Endothelial cell of umbilical vein (primary cell): Measurements from ENCODE around the gene TSEN54. TPM values are rescaled to one million over a fixed set of nuclear protein-coding genes. Genes with fewer than 3 reads are reported as not detected.

ENCODE experiments used
- BruUV-seq: library from RNA; stranded (reverse); fragments of 400-500 nt; replicated peaks from 2 replicates; lab custom pipeline; 2021; lab: Mats Ljungman, UMichigan
- CTCF ChIA-PET: fragments of 300-600, 350-600 bp; sonication (Branson Sonifier 250); formaldehyde crosslinking; loops from one replicate; lab custom pipeline; 2021; ENCODE audit warnings: antibody characterized with exemption, inconsistent platforms; lab: Charles Lee
- POLR2A ChIA-PET: fragments of 300-600, 350-600 bp; sonication (Branson Sonifier 250); formaldehyde crosslinking; loops from one replicate; lab custom pipeline; 2021; ENCODE audit warnings: antibody characterized with exemption, inconsistent platforms; lab: Charles Lee
- DNase-seq: peaks from one replicate; pipeline ENCODE4 v3.0.0-alpha.2; 2011; ENCODE audit warnings: low read depth, low spot score
- FAIRE-seq: peaks from 2 replicates; lab custom pipeline; 2011; peaks lifted over from hg19 to GRCh38; lab: Jason Lieb, UNC
- H2AFZ ChIP-seq: 2 replicates; pipeline ENCODE4 v1.6.0; 2012; ENCODE audit warnings: low read depth, low read length, control low read depth, inconsistent platforms
- H3K27ac ChIP-seq: 2 replicates; pipeline ENCODE4 v1.5.1; 2011; ENCODE audit warnings: low read depth, mild to moderate bottlenecking, control low read depth, low read length, moderate library complexity; ENCODE audit not compliant: insufficient read depth
- H3K27me3 ChIP-seq, 2 experiments: 2 replicates each; pipeline versions ENCODE4 v1.6.0 to v1.6.1; 2011; ENCODE audit warnings: low read length in 2 of 2, mixed read lengths in 1 of 2; ENCODE audit not compliant: control insufficient read depth in 2 of 2, insufficient read depth in 2 of 2
- H3K36me3 ChIP-seq, 2 experiments: 2 replicates in 1 of 2; 3 replicates in 1 of 2; pipeline ENCODE4 v1.5.1; 2011; ENCODE audit warnings: low read length in 2 of 2, mild to moderate bottlenecking in 1 of 2, moderate library complexity in 1 of 2; ENCODE audit not compliant: control insufficient read depth in 2 of 2, insufficient read depth in 2 of 2; ENCODE audit errors: extremely low read depth in 1 of 2
- H3K4me1 ChIP-seq: 3 replicates; pipeline ENCODE4 v1.5.1; 2011; ENCODE audit warnings: mild to moderate bottlenecking, low read length; ENCODE audit not compliant: control insufficient read depth, insufficient read depth; ENCODE audit errors: extremely low read depth
- H3K4me2 ChIP-seq: 2 replicates; pipeline ENCODE4 v1.6.1; 2011; ENCODE audit warnings: low read length, control low read depth, mixed read lengths; ENCODE audit not compliant: insufficient read depth
- H3K4me3 ChIP-seq, 3 experiments: fragments of 200-600 bp in 1 of 3; sonication (generic), shearing (Covaris generic) in 1 of 3; replicated peaks in 1 of 3; 2 replicates each; pipeline ENCODE4 v1.5.1; 2011 to 2016; ENCODE audit warnings: control low read depth in 3 of 3, low read length in 3 of 3, mild to moderate bottlenecking in 2 of 3, inconsistent platforms in 1 of 3, low read depth in 1 of 3, moderate library complexity in 1 of 3; ENCODE audit not compliant: insufficient read depth in 1 of 3
- H3K79me2 ChIP-seq: 2 replicates; pipeline ENCODE4 v1.6.0; 2012; ENCODE audit warnings: low read length, inconsistent platforms; ENCODE audit not compliant: control insufficient read depth, insufficient read depth
- H3K9ac ChIP-seq: replicated peaks from 2 replicates; pipeline ENCODE3; 2011; ENCODE audit warnings: low read length, control low read depth; ENCODE audit not compliant: insufficient read depth; ENCODE audit errors: extremely low read depth
- H3K9me1 ChIP-seq: replicated peaks from 3 replicates; pipeline ENCODE4 v1.6.0; 2011; ENCODE audit warnings: mild to moderate bottlenecking, low read length; ENCODE audit not compliant: control insufficient read depth, insufficient read depth; ENCODE audit errors: extremely low read depth
- H3K9me3 ChIP-seq: replicated peaks from 2 replicates; pipeline ENCODE4 v1.5.1; 2012; ENCODE audit warnings: low read length, inconsistent platforms; ENCODE audit not compliant: control insufficient read depth, insufficient read depth
- H4K20me1 ChIP-seq: replicated peaks from 2 replicates; pipeline ENCODE3; 2011; ENCODE audit warnings: mild to moderate bottlenecking, low read length; ENCODE audit not compliant: control insufficient read depth, insufficient read depth; ENCODE audit errors: extremely low read depth
- EZH2 ChIP-seq: IDR thresholded peaks from 2 replicates; pipeline ENCODE4 v1.6.1; 2012; ENCODE audit warnings: borderline replicate concordance, low read depth, mild to moderate bottlenecking, moderate library complexity, low read length, inconsistent platforms; ENCODE audit not compliant: severe bottlenecking
- FOS ChIP-seq: IDR thresholded peaks from 2 replicates; pipeline ENCODE4 v1.6.1; 2011; ENCODE audit warnings: mild to moderate bottlenecking, low read length, moderate library complexity, borderline replicate concordance; ENCODE audit not compliant: insufficient read depth
- GATA2 ChIP-seq: IDR thresholded peaks from 2 replicates; pipeline ENCODE4 v1.7.0; 2011; ENCODE audit warnings: low read depth, mild to moderate bottlenecking, moderate library complexity, mixed read lengths, low read length; ENCODE audit not compliant: insufficient read length, insufficient read depth
- JUN ChIP-seq: IDR thresholded peaks from 2 replicates; pipeline ENCODE4 v1.6.1; 2011; ENCODE audit warnings: borderline replicate concordance, low read depth; ENCODE audit not compliant: insufficient read length, insufficient read depth
- MYC ChIP-seq: IDR thresholded peaks from one replicate; pipeline ENCODE4 v1.6.1; 2011; ENCODE audit warnings: mild to moderate bottlenecking, low read depth, low read length
- POLR2A ChIP-seq: IDR thresholded peaks from 2 replicates; pipeline ENCODE4 v1.6.1; 2012; ENCODE audit warnings: low read depth, mild to moderate bottlenecking, control low read depth, low read length
- POLR2AphosphoS5 ChIP-seq: IDR thresholded peaks from 2 replicates; pipeline ENCODE4 v1.6.1; 2012; ENCODE audit warnings: low read depth, mild to moderate bottlenecking, control low read depth, low read length, moderate library complexity; ENCODE audit not compliant: insufficient read depth
- dilution Hi-C: fragments of 300-500 bp; cut with MboI; formaldehyde crosslinking; loops from one replicate; pipeline ENCODE4 v1.15.0; 2019; ENCODE audit warnings: low sequenced_read_pairs; ENCODE audit not compliant: extremely low pct_ligation_motif_present
- intact Hi-C: fragments of 100-400 bp; cut with micrococcal nuclease; formaldehyde crosslinking; loops from one replicate; pipeline ENCODE4 v1.10.0; 2022
- polyA plus RNA-seq, 4 experiments: library from polyadenylated mRNA; depleted of rRNA in 3 of 4; stranded (reverse) in 3 of 4; unstranded in 1 of 4; fragments of >200 nt; gene quantifications; 2 replicates each; pipeline versions ENCODE4 v1.2.1 to v1.2.3, GENCODE V29; 2011 to 2012; ENCODE audit warnings: missing spikeins in 1 of 4
- total RNA-seq: library from RNA; stranded (reverse); gene quantifications from 2 replicates; pipeline ENCODE4 v1.2.3, GENCODE V29; 2021
- TF ChIP-seq, protein P1 (sequence below), 2 donors: IDR thresholded peaks; 1 replicate in 1 of 2; 2 replicates in 1 of 2; pipeline ENCODE4 v1.5.1; 2011; ENCODE audit warnings: low read length in 2 of 2, mild to moderate bottlenecking in 2 of 2, moderate library complexity in 2 of 2, control low read depth in 1 of 2, inconsistent platforms in 1 of 2, low read depth in 1 of 2; ENCODE audit not compliant: insufficient read depth in 1 of 2; ENCODE audit errors: extremely low read depth in 1 of 2
- TF ChIP-seq, protein P2 (sequence below): IDR thresholded peaks from 2 replicates; pipeline ENCODE4 v1.6.1; 2011; ENCODE audit not compliant: insufficient read depth, insufficient read length

The TSEN54 gene
- total and polyA plus RNA-seq, 2 donors (not counting 3 experiments of a cell fraction or from before 2014, with no cell fraction given): 22.3 to 26.3 TPM

DNA sequence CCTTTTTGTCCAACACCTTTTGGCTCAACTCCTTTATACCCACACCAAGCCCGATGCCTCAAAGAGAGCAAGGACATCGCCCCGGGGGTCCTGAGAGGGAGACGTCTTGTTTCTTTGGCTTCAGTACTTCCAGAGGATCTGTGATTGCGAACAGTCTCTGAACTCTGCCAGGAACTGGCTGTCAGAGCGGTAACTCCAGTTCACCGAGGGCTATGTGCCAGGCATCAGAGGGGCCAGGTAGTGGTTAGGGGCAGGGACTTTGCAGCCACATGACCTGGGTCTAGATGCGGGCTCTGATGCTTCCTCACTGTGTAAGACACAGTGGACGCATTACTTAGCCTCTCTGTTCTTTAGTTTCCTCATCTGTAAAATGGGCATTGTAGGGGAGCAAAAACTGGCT, 30.8 kb downstream of the TSEN54 start:
- Histone ChIP-seq H3K4me1 (no peaks in the 10 kb centered on the region), H4K20me1 (no peaks in the 10 kb centered on the region), H3K9me3 (no peaks in the 10 kb centered on the region), H3K4me3 (no peak overlapping the region), H3K4me2 (no peak overlapping the region), H3K27ac (no peak overlapping the region), H3K9ac (no peak overlapping the region), H2AFZ (no peak overlapping the region), H3K27me3 (no peaks in the 10 kb centered on the region), H3K9me1 (no peaks in the 10 kb centered on the region), H3K79me2 (no peaks in the 10 kb centered on the region), H3K36me3 (no peaks in the 10 kb centered on the region)
- POLR2A ChIA-PET: no interaction called here
- CTCF ChIA-PET: no interaction called here
- no peak for FAIRE-seq
- dilution Hi-C loops: no loop called here
- intact Hi-C loops: no loop called here
- TF ChIP-seq GATA2: no peak
- TF ChIP-seq FOS: no peak
- TF ChIP-seq EZH2: no peak
- no peak for TF ChIP-seq MYC
- no peak for TF ChIP-seq POLR2AphosphoS5
- no peak for TF ChIP-seq POLR2A
- TF ChIP-seq, protein P1, sequence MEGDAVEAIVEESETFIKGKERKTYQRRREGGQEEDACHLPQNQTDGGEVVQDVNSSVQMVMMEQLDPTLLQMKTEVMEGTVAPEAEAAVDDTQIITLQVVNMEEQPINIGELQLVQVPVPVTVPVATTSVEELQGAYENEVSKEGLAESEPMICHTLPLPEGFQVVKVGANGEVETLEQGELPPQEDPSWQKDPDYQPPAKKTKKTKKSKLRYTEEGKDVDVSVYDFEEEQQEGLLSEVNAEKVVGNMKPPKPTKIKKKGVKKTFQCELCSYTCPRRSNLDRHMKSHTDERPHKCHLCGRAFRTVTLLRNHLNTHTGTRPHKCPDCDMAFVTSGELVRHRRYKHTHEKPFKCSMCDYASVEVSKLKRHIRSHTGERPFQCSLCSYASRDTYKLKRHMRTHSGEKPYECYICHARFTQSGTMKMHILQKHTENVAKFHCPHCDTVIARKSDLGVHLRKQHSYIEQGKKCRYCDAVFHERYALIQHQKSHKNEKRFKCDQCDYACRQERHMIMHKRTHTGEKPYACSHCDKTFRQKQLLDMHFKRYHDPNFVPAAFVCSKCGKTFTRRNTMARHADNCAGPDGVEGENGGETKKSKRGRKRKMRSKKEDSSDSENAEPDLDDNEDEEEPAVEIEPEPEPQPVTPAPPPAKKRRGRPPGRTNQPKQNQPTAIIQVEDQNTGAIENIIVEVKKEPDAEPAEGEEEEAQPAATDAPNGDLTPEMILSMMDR (IDR thresholded peaks at IDR 0.05; ENCODE audit: extremely low read depth in 1 of 2, insufficient read depth in 1 of 2, low read depth in 1 of 2, low read length in 2 of 2): no peak
- TF ChIP-seq, protein P2, sequence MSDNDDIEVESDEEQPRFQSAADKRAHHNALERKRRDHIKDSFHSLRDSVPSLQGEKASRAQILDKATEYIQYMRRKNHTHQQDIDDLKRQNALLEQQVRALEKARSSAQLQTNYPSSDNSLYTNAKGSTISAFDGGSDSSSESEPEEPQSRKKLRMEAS: no peak
- no peak for TF ChIP-seq JUN
- no peak for DNase-seq
- BruUV-seq: no TSS peak
